HG03196 (cell line): ENCODE data around the gene PLEKHB2.
"Not testable (repeated sequence)": the region's sequence is repeated elsewhere in the genome, so short reads cannot be mapped to it uniquely, and the experiment has no call there.

Experiments
- ATAC-seq: cut with Tn5 transposase; IDR thresholded peaks from one replicate; pipeline ENCODE4 v1.9.1; 2021; ENCODE audit not compliant: unreplicated experiment

PLEKHB2 gene

DNA sequence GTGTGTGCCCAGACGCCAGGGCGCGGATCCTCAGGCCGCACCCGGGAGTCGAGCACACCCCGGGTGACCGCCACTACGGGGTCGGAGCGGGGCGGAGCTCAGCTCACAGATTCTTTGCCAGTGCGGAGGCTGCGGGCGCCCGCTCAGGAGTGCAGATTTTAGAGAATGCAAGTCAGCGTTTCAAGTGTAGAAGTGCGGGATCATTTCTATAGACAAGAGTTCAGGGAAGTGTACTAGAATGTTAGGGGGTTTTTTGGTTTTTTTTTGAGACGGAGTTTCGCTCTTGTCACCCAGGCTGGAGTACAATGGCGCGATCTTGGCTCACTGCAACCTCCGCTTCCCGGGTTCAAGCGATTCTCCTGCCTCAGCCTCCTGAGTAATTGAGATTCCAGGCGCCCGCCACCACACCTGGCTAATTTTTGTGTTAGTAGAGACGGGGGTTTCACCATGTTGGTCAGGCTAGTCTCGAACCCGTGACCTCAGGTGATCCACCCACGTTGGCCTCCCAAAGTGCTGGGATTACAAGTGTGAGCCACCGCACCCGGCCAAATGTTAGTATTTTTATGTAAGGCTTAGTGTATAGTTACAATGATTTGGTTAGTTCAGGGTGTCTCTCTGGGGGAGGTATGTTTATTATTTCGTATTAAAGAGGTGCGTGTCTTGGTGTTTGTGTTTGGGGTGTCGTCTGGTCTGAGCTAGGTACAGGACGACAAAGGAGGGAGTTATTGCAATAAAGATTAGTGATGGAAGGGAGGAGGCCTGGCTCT, 11.3 kb upstream of the PLEKHB2 start:
- peak; percentile 70 for ATAC-seq

DNA sequence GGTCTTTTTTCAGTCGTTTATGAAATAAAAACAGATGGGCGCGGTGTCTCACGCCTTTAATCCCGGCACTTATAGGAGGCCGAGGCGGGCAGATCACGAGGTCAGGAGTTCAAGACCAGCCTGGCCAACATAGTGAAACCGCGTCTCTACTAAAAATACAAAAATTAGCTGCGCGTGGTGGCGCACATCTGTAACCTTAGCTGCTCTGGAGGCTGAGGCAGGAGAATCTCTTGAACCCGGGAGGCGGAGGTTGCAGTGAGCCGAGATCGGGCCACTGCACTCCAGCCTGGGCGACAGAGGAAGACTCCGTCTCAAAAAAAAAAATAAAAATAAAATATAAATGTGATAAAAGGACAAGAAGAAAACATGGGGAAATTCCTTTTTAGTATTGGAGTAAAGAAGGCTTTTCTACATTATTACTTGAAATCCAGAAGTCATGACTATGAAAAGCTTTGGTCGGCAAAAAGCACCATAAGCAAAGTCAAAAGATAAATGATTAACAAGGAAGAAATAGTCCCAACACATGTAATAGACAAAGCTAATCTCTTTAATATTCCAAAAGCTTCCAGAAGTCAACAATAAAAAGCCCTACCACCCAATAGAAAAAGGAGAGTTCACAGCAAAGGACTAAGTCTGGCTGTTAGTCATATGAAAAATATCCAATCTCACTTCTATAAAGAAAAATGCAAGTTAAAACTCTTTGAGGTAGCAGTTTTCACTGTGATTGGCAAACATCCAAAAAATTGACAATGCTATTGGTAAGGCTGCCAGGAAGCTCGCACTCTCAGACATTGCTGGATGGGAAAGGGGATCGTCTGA, 10.5 kb upstream of the PLEKHB2 start:
- ATAC-seq: no peak

DNA sequence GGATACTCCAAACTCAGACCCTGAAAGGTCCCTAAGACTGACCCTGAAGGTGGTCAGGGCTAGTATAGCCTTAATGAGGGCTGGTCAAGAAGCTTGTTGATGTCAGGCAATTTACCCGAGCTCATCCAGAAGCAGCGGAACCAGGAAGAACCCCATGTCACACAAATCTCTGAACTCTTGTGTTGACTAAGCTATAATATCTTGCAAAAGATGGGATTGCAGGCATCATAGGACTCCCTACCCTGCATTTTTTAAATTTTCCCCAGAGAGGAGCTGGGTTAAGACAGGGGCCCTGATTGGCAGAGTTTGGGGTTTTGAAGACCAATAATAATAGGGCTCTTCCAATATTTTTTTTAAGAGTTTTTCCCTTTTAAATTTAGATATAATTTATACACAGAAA, 2.0 kb upstream of the PLEKHB2 start:
- no peak for ATAC-seq

DNA sequence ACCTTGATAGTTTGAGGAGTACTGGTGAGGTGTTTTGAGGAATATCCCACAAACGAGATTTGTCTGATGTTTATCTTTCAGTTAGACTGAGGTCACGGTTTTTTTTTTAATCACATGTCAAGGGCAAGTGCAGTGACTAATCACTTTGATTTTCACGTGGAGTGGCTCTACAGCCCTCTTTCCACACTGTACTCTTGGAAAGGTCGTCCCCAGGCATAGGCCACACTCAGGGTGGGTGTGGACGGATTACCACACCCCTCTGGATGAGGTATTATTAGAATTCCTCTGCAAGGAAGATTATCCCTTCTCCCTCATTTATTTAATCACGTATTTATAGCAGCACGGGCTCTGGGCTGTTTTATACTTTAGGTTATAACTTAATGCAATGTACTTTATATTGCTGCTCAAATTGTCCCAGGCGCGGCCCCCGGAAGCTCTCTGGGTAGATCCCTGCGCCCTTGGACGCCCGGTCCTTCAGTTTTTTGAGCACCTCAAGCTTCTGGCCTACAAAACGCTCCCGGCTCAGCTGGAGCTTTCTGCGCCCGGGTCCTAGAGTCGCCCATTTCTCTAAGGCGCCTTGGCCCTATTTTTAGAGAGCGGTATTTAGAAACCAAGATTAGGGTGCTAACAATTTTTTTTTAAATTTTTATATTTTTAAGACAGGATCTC, 515 bp upstream of the PLEKHB2 start:
- ATAC-seq: peak; percentile 72

DNA sequence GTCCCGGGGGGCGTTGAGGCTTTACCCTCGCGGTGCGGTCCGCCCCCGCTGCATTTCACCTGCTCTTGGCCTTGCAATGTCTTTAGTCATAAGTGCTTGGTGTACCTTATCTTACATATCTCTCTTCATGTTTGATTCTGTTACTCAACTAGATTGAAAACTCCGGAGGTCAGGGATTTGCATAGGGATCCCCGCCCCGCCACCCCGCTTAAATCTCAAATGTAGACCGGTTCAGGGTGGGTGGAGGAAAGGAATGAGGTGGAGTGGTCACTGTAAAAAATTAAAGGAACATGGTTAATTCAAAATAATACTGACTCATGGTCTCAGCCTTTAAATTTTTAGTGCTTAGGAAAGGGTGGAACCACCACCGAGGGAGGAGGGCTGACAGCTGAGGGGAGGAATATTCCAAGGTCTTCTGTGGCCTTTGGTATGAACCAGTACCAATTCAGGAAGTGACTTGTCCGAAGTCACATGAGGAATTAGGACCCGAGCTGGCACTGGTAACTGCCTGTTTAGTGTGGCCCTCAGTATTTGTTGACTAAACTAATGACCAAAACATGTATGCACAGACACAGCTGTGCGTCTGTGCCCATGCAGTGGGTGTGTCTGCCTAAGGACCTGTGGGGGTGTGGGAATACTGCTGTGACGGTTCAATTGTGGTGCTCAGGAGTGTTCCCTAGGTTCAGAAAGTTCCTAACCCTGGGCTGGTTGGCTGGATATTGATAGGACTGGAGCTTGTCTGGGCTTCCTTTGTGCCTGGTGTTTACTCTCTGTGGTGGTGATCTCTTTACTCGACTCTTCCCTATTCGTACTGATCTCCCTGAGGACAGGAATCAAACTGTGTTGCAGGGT, 1.0 kb downstream of the PLEKHB2 start:
- ATAC-seq: peak; percentile 33

DNA sequence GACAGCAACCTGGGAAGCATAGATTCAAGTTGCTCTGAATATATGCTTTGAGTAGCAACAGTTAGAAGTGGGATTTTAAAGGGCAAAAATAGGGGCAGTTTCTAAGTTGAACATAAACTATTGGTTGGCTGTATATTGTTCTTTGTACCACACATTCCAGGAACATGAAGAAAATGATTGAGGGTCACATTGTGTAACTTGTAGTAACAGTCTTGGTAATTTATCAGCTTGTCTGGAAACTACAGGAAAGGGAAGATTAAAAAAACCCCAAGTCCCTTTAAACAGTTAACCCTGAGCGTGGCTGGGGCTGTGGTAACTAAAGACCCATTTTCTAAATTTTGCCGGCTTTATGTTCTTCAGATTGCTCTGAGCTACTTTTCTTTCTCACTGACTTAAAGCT, 7.4 kb downstream of the PLEKHB2 start:
- no peak for ATAC-seq

DNA sequence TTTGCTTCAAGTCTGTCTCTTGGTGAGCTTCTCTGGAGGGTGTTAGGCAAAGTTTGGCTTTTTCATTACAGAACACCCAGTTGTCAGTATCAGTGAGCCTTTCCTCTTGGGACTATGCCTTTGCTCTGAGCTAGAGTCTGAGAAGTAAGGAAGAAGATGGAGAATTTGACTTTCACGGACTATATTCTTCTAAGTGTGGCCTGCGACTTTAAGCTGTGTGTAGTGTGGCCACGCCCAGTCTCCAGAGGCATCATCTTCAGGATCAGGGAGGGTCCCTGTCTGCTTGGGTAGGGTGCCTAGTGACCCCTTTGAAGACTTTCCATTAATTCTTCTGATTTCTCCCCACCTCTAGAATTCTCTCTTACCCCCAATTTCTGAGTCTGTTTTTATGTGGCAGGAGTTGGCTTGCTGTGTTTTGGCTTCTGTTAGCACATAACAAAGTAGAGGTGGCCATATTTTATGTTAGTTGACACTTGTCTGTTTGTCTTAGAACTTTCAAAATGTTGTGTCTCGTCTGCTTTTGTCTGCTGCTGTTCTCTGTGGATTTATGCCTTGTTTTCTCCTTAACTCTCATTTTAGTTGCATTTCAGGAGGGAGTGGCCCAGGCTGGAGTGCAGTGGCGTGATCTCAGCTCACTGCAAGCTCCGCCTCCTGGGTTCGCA, 8.6 kb downstream of the PLEKHB2 start:
- no peak for ATAC-seq

DNA sequence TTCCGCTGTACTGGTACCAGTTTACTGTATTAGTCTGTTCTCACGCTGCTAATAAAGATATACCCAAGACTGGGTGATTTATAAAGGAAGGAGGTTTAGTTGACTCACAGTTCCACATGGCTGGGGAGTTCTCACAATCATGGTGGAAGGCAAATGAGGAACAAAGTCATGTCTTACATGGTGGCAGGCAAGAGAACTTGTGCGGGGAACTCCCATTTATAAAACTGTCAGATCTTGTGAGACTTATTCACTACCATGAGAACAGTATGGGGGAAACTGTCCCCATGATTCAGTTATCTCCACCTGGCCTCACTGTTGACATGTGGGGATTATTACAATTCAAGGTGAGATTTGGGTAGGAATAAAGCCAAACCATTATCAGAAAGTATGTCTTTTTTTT, 9.8 kb downstream of the PLEKHB2 start:
- ATAC-seq: not testable (repeated sequence)

DNA sequence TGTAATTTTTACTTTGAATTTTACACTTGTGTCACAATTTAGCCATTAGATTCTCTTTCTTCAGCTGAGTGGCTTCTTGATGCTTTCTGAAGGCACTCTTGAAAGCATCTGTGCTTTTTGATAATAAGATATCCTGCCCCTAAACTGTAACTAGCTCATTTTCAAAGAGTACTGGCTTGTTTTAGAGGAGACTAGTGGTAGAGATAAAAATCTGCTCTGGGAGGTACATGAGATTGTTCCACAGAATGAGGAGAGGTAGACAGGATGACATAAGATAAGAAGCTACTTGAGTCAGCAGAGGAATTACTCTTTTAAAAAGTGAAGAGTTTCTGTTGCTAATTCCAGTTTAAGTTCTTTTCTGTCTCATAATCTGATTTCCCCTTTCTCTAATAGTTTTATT, 10.6 kb downstream of the PLEKHB2 start:
- ATAC-seq: no peak

DNA sequence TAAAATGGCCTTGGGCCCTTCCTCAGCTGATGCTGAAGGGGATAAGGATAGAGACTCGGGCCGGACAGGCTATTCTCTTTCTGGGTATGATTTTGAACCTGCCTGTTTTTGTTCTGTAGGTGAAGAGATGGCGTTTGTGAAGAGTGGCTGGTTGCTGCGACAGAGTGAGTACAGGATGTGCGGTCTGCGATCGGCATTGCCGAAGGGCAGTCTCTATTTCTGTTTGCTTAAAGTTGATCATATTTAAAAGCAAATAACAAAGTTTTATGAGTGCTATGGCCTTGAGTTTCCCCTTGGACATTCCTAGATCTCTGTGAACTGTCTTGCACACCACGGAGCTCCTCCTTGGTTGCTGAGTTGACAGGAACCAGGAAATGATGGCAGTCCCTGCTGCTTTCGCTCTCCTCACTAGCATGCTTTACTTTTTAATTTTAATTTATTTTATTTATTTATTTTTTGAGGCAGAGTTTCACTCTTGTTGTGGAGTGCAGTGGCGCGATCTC, 15.7 kb downstream of the PLEKHB2 start:
- ATAC-seq: no peak

DNA sequence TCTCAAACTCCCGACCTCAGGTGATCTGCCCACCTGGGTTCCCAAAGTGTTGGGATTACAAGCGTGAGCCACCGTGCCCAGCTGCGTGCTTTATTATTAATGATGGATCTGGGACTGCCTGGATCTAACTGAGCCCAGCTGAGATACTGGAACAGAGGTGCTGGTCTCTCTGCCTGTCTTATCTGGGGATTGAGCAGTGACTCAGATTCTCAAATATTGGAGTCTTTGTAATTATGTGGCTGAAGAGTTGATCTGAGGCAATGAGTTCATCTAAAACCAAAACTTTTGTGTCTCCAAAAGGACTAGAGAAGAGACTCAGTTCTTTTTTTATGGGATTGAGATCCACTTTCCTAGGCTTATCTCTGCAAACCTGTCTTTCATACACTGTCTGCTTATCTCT, 16.3 kb downstream of the PLEKHB2 start:
- ATAC-seq: no peak

DNA sequence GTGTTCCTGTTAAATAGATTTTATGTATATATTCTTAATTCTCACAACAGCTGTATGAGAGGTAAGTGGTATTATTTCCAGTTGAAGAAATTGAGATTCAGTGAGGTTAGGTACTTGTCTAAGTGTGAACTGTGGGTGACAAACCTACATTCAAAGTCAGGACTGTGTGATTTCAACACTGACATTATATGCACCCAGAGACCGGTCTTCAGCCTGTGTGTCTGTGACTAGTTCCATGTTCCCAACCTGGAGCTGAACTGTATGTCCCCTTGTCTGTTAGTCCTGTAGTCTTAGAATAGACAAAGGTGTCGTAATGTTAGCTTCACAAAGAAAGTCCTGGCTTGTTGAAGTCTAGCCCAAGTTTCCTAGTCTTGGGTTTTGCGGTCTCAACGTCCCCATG, 17.4 kb downstream of the PLEKHB2 start:
- ATAC-seq: no peak

DNA sequence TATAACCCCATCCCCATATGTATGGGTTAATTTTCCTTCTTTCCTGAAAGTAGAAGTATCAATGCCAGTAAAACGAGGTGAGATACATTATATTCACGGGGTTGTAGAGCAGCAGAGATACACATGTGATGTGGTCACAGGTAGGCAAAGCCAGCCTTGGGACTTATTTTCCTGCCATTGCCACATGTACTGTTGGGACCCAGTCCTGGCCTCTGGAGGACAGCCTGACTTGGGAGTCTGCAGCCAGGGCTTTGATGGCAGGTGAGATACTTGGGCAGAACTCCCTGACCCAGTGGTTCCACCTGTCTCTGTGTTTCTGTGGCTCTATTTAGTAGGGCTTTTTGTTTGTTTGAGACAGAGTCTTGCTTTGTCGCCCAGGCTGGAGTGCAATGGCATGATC, 18.1 kb downstream of the PLEKHB2 start:
- ATAC-seq: no peak

DNA sequence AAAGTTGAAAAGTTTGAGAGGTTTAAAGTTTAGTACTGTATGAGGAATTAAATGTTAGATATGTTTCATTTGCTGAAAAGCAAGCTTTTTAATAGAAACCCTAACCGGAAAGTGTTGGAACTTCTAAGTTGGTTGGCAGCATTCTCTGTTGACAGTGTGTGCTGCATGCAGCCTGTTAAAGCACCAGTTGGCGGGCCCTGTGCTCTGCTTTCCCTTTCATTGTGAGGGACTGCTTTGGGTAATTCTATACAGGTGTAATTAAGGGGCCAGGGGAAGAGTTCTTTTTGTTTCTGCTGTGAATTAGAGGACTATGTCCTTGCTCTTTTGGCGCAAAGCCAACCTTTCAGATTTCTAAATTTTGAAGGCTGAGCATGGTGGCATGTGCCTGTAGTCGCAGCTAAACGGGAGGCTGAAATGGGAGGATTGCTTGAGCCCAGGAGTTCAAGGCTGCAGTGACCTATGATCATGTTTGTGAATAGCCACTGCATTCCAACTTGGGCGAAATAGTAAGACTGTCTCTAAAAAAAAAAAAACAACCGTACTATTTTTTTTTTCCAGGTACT, 20.1 kb downstream of the PLEKHB2 start:
- no peak for ATAC-seq

DNA sequence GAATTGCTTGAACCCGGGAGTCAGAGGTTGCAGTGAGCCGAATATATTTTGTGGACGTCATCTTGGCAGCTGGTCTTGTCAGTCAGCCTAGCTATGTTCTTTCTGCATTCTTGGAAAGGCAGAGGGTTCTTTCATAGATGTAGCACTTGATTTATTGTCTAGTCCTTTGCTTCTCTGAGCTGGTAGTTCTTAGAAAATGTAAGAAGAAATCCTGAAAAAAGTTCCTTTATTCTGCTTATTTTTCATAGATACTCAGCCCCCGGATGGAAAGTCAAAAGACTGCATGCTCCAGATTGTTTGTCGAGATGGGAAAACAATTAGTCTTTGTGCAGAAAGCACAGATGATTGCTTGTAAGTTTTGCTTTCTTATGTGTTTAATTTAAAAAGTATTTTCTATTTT, 21.3 kb downstream of the PLEKHB2 start:
- ATAC-seq: no peak

DNA sequence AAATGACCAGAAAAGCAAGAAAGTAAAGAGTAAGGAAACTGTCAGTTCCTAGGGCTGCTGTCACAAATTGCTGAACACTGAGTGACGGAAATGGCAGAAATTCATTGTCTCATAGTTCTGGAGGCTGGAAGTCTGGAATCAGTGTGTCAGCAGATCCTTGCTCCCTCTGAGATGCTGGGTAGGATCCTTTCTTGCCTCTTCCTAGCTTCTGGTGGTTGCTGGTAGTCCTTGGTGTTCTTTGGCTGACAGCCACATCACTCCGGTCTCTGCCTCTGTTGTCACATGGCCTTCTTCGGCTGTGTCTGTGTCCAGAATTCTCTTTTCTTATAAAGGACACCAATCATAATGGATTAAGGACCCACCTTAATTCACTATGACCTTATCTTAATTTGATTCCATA, 21.9 kb downstream of the PLEKHB2 start:
- no peak for ATAC-seq

DNA sequence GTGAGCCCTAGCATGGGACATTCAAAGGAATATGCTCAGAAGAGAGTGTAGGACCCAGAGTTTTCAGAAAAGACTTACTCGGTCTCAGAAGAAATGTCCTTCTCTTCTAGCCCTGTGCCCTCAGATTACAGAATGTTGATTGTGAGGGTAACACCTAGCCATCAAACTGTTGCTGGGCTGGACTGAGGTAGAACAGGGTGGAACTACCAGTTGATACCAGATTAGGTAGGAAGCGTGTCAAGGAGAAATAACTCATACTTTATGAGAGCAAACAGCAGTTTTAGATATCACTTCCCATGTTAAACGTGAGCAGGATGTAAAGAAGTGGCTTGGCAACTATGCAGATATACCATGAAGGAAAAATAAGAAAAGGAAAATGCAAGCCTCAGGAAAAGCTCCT, 22.8 kb downstream of the PLEKHB2 start:
- ATAC-seq: no peak

DNA sequence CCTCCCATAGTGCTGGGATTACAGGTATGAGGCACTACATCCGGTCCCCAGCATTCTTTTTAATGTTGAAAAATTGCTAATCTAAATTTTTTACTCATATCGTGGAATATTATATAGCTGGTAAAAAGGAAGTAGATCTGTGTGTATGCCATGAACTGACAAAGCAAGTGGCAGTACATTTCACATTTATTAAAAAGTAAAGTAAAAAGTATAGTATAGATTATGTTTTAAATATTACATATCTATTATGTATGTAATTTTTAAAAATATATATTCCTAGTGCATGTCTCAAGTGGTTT, 25.1 kb downstream of the PLEKHB2 start:
- no peak for ATAC-seq

DNA sequence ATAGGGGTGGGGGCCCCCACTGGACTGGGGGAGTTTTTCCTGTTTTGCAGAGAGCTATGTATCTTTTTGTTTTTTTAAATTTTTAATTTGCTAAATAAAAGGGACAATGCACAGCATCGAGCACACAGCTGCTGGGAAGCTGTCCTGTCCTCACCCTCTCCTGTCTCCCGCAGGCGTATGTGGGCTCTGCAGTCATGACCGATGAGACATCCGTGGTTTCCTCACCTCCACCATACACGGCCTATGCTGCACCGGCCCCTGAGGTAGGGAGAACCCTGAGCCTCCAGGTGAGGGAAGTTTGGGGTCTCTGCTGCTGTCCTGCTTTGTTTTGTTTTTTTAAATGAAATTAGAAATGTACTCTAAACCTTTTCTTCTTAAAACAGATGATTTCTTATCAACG, 27.6 kb downstream of the PLEKHB2 start:
- ATAC-seq: no peak

DNA sequence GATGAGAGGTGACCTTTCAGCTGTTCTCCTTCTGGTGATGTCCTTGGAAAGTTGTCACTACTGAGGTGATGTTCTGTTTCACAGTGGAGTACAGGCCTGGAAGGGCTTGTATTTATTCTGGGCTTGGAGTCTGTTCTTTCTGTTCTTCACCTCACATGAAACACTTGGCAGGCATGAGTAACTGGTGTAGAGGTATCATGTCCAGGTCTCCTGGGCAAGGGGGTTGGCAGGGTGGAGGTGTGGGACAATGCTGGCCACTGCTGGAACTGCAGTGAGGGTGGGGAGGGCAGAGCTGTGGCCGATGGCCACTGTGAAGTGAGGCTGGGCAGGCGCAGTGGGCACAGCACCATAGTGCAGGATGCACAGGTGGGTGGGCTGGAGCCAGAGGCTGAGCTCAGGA, 35.4 kb downstream of the PLEKHB2 start:
- ATAC-seq: no peak
